Effector memory CD4-positive, alpha-beta T cell (primary cell): ENCODE data around the gene KCNE1.
"Not testable (repeated sequence)": the region's sequence is repeated elsewhere in the genome, so short reads cannot be mapped to it uniquely, and the experiment has no call there.

Experiments
- DNase-seq, 3 donors: peaks; one replicate each; pipeline ENCODE4 v3.0.0-alpha.2; 2020
- H3K27ac ChIP-seq: 2 replicates; pipeline ENCODE4 v1.7.0; 2013; ENCODE audit warnings: mild to moderate bottlenecking, low read length, moderate library complexity; ENCODE audit not compliant: insufficient read depth, poor library complexity, severe bottlenecking
- H3K27me3 ChIP-seq: replicated peaks from 2 replicates; pipeline ENCODE4 v1.7.0; 2013; ENCODE audit warnings: mild to moderate bottlenecking, low read length; ENCODE audit not compliant: insufficient read depth, control insufficient read depth, poor library complexity, severe bottlenecking
- H3K36me3 ChIP-seq: 2 replicates; pipeline ENCODE4 v1.7.0; 2013; ENCODE audit warnings: mild to moderate bottlenecking, low read length, moderate library complexity; ENCODE audit not compliant: control insufficient read depth, insufficient read depth
- H3K4me1 ChIP-seq: 2 replicates; pipeline ENCODE4 v1.7.0; 2013; ENCODE audit warnings: low read length, mild to moderate bottlenecking; ENCODE audit not compliant: control insufficient read depth, insufficient read depth, poor library complexity, severe bottlenecking
- H3K4me3 ChIP-seq: 2 replicates; pipeline ENCODE4 v1.7.0; 2013; ENCODE audit warnings: low read length, low read depth, mild to moderate bottlenecking; ENCODE audit not compliant: insufficient read depth, poor library complexity, severe bottlenecking
- H3K9me3 ChIP-seq: 2 replicates; pipeline ENCODE4 v1.7.0; 2013; ENCODE audit warnings: mild to moderate bottlenecking, low read length, moderate library complexity; ENCODE audit not compliant: control insufficient read depth

The KCNE1 gene

GRCh38 chr21:34501716-34502115 lies 10.3 kb downstream of the KCNE1 start:
- H3K27ac ChIP-seq, result no peak overlapping the region
- no peaks in the 10 kb centered on the region for H3K36me3 ChIP-seq
- H3K4me1 ChIP-seq, result no peaks in the 10 kb centered on the region
- DNase-seq, result no peak
- H3K4me3 ChIP-seq, result no peak overlapping the region
- peaks cover 4% of the 10 kb centered on the region for H3K9me3 ChIP-seq
- H3K27me3 ChIP-seq, result no peaks in the 10 kb centered on the region

GRCh38 chr21:34500191-34500590 lies 11.8 kb downstream of the KCNE1 start:
- H3K36me3 ChIP-seq, result no peaks in the 10 kb centered on the region
- no peak overlapping the region for H3K27ac ChIP-seq
- no peaks in the 10 kb centered on the region for H3K27me3 ChIP-seq
- H3K4me3 ChIP-seq, result no peak overlapping the region
- peaks cover 4% of the 10 kb centered on the region for H3K9me3 ChIP-seq
- no peaks in the 10 kb centered on the region for H3K4me1 ChIP-seq
- DNase-seq, result no peak

GRCh38 chr21:34499116-34499515 lies 12.9 kb downstream of the KCNE1 start:
- H3K27me3 ChIP-seq, result no peaks in the 10 kb centered on the region
- no peak overlapping the region for H3K27ac ChIP-seq
- no peak for DNase-seq
- H3K4me3 ChIP-seq, result no peak overlapping the region
- no peaks in the 10 kb centered on the region for H3K36me3 ChIP-seq
- peaks cover 4% of the 10 kb centered on the region for H3K9me3 ChIP-seq
- H3K4me1 ChIP-seq, result no peaks in the 10 kb centered on the region

GRCh38 chr21:34498623-34499022 lies 13.4 kb downstream of the KCNE1 start:
- no peaks in the 10 kb centered on the region for H3K4me1 ChIP-seq
- H3K9me3 ChIP-seq, result peaks cover 4% of the 10 kb centered on the region
- DNase-seq, result no peak
- no peak overlapping the region for H3K4me3 ChIP-seq
- H3K27ac ChIP-seq, result no peak overlapping the region
- no peaks in the 10 kb centered on the region for H3K36me3 ChIP-seq
- H3K27me3 ChIP-seq, result no peaks in the 10 kb centered on the region

GRCh38 chr21:34483854-34484253 lies 28.2 kb downstream of the KCNE1 start:
- H3K9me3 ChIP-seq, H3K4me1 ChIP-seq, H3K36me3 ChIP-seq, H3K27ac ChIP-seq, H3K27me3 ChIP-seq, H3K4me3 ChIP-seq, DNase-seq: not testable (repeated sequence)

GRCh38 chr21:34483435-34483834 lies 28.6 kb downstream of the KCNE1 start:
- not testable (repeated sequence) for H3K36me3 ChIP-seq, DNase-seq, H3K27me3 ChIP-seq, H3K4me1 ChIP-seq, H3K27ac ChIP-seq, H3K9me3 ChIP-seq, H3K4me3 ChIP-seq

GRCh38 chr21:34467333-34467732 lies 44.7 kb downstream of the KCNE1 start:
- not testable (repeated sequence) for H3K9me3 ChIP-seq, H3K27me3 ChIP-seq, H3K4me1 ChIP-seq, DNase-seq, H3K27ac ChIP-seq, H3K4me3 ChIP-seq, H3K36me3 ChIP-seq

- H3K27me3 ChIP-seq, result not testable (repeated sequence)
Observed at GRCh38 chr21:34459426-34459825, 52.6 kb downstream of the KCNE1 start.

GRCh38 chr21:34458266-34458665 lies 53.7 kb downstream of the KCNE1 start:
- not testable (repeated sequence) for H3K27ac ChIP-seq, DNase-seq, H3K4me3 ChIP-seq, H3K36me3 ChIP-seq, H3K4me1 ChIP-seq, H3K9me3 ChIP-seq, H3K27me3 ChIP-seq

More at GRCh38 chr21:34459426-34459825, 52.6 kb downstream of the KCNE1 start:
- not testable (repeated sequence) for DNase-seq, H3K9me3 ChIP-seq, H3K27ac ChIP-seq, H3K36me3 ChIP-seq, H3K4me1 ChIP-seq, H3K4me3 ChIP-seq

- H3K9me3 ChIP-seq, H3K4me1 ChIP-seq, H3K4me3 ChIP-seq, H3K27ac ChIP-seq, H3K27me3 ChIP-seq, H3K36me3 ChIP-seq, DNase-seq: not testable (repeated sequence)
Observed at GRCh38 chr21:34456180-34456579, 55.8 kb downstream of the KCNE1 start.

GRCh38 chr21:34455628-34456027 lies 56.4 kb downstream of the KCNE1 start:
- not testable (repeated sequence) for H3K27ac ChIP-seq, H3K27me3 ChIP-seq, H3K4me1 ChIP-seq, H3K36me3 ChIP-seq, DNase-seq, H3K9me3 ChIP-seq, H3K4me3 ChIP-seq
